Forelimb muscle (tissue), 1 donor: ENCODE results near the gene SMIM10L1. TPM values are rescaled to one million over a fixed set of nuclear protein-coding genes. Genes with fewer than 3 reads are reported as not detected.

ENCODE experiments used
- DNase-seq: peaks from one replicate; pipeline ENCODE4 v3.0.0-alpha.2; 2013; ENCODE audit warnings: low read depth
- polyA plus RNA-seq: library from polyadenylated mRNA; unstranded; fragments of 120-200 nt; gene quantifications from one replicate; pipeline ENCODE4 v1.2.1, GENCODE V29; 2013; ENCODE audit not compliant: insufficient read length

SMIM10L1 gene
- polyA plus RNA-seq = 12.3 TPM

- peak; percentile 85 for DNase-seq
These were observed at the start of gene SMIM10L1 for GRCh38 chr12:11171145-11171968. Gene SMIM10L1 (plus strand): TSS chr12:11171194. CDS start chr12:11171357, 163 bp downstream.

- DNase-seq = no peak
These were observed 40.6 kb upstream of the SMIM10L1 start for GRCh38 chr12:11130382-11130781.

GRCh38 chr12:11130999-11131398, 40.0 kb upstream of the SMIM10L1 start:
- DNase-seq = no peak

- DNase-seq = no peak
These were observed 37.8 kb upstream of the SMIM10L1 start for GRCh38 chr12:11133162-11133561.

- no peak for DNase-seq
These were observed 37.2 kb upstream of the SMIM10L1 start for GRCh38 chr12:11133816-11134215.

- no peak for DNase-seq
These were observed 36.7 kb upstream of the SMIM10L1 start, which contains the start of gene TAS2R30 for GRCh38 chr12:11134305-11134704. Gene TAS2R30 (minus strand): TSS chr12:11134644. CDS start chr12:11134244, 400 bp downstream.

GRCh38 chr12:11136075-11136474, 34.9 kb upstream of the SMIM10L1 start:
- no peak for DNase-seq

- DNase-seq = no peak
These were observed 27.6 kb upstream of the SMIM10L1 start for GRCh38 chr12:11143352-11143751.

GRCh38 chr12:11144297-11144696, 26.7 kb upstream of the SMIM10L1 start:
- no peak for DNase-seq

- DNase-seq = no peak
These were observed 23.6 kb upstream of the SMIM10L1 start for GRCh38 chr12:11147420-11147819.

GRCh38 chr12:11150832-11151231, 20.2 kb upstream of the SMIM10L1 start:
- DNase-seq = no peak

- DNase-seq = no peak
These were observed 18.3 kb upstream of the SMIM10L1 start for GRCh38 chr12:11152725-11153124.

- DNase-seq = no peak
These were observed 16.5 kb upstream of the SMIM10L1 start for GRCh38 chr12:11154400-11154925.

GRCh38 chr12:11158885-11159444, 12.0 kb upstream of the SMIM10L1 start:
- no peak for DNase-seq

GRCh38 chr12:11162502-11162901, 8.5 kb upstream of the SMIM10L1 start:
- DNase-seq = no peak

- no peak for DNase-seq
These were observed 6.6 kb upstream of the SMIM10L1 start for GRCh38 chr12:11164384-11164783.

- no peak for DNase-seq
These were observed 4.7 kb upstream of the SMIM10L1 start for GRCh38 chr12:11166300-11166699.

GRCh38 chr12:11170810-11171144, 217 bp upstream of the SMIM10L1 start:
- DNase-seq = no peak

- peak; percentile 17 for DNase-seq
These were observed 1.1 kb downstream of the SMIM10L1 start for GRCh38 chr12:11171969-11172675.

GRCh38 chr12:11174022-11174421, 3.0 kb downstream of the SMIM10L1 start:
- DNase-seq = no peak

GRCh38 chr12:11178250-11178649, 7.3 kb downstream of the SMIM10L1 start:
- DNase-seq = no peak

- DNase-seq = no peak
These were observed 11.5 kb downstream of the SMIM10L1 start for GRCh38 chr12:11182529-11182928.
